Kidney (tissue), 14 donors: Measurements from ENCODE around the gene ARSG. TPM values are rescaled to one million over a fixed set of nuclear protein-coding genes. Genes with fewer than 3 reads are reported as not detected.

ENCODE experiments used
- DNase-seq, 5 donors: peaks; one replicate each; pipeline ENCODE4 v3.0.0-alpha.2; 2013 to 2020
- FAIRE-seq: peaks from 2 replicates; lab custom pipeline; 2012; peaks lifted over from hg19 to GRCh38; lab: Jason Lieb, UNC
- H3K27ac ChIP-seq, 2 donors: one replicate each; pipeline ENCODE4 v1.7.0; 2013; ENCODE audit warnings: low read depth in 2 of 2, low read length in 2 of 2, inconsistent platforms in 1 of 2
- H3K27me3 ChIP-seq: one replicate; pipeline ENCODE4 v1.7.1; 2013; ENCODE audit warnings: low read length, inconsistent platforms; ENCODE audit not compliant: control insufficient read depth, insufficient read depth
- H3K36me3 ChIP-seq, 3 donors: one replicate each; pipeline versions ENCODE4 v1.7.0 to v1.7.1; 2013; ENCODE audit warnings: low read length in 3 of 3, control low read depth in 1 of 3, inconsistent platforms in 1 of 3; ENCODE audit not compliant: insufficient read depth in 3 of 3, control insufficient read depth in 2 of 3
- H3K4me1 ChIP-seq, 3 donors: one replicate each; pipeline versions ENCODE4 v1.7.0 to v1.7.1; 2013; ENCODE audit warnings: low read length in 3 of 3, inconsistent platforms in 1 of 3, low read depth in 1 of 3; ENCODE audit not compliant: control insufficient read depth in 2 of 3, insufficient read depth in 2 of 3
- H3K4me3 ChIP-seq, 3 donors: one replicate each; pipeline versions ENCODE4 v1.7.0 to v1.8.1; 2013; ENCODE audit warnings: low read length in 3 of 3, control low read depth in 1 of 3, inconsistent platforms in 1 of 3
- H3K9ac ChIP-seq, 3 donors: one replicate each; pipeline versions ENCODE4 v1.7.0 to v1.7.1; 2013; ENCODE audit warnings: low read length in 3 of 3, control low read depth in 1 of 3, inconsistent platforms in 1 of 3
- H3K9me3 ChIP-seq, 3 donors: one replicate each; pipeline versions ENCODE4 v1.7.0 to v1.7.1; 2013; ENCODE audit warnings: low read length in 3 of 3, control low read depth in 1 of 3, inconsistent platforms in 1 of 3; ENCODE audit not compliant: control insufficient read depth in 2 of 3, insufficient read depth in 1 of 3
- intact Hi-C: fragments of 100-400 bp; cut with DNase I; formaldehyde crosslinking; loops from one replicate; pipeline ENCODE4 v1.11.1; 2022
- polyA plus RNA-seq: library from polyadenylated mRNA; stranded (reverse); fragments of 350-450 nt; fragmentation: Illumina TruSeq; extraction: RNeasy Lipid Tissue Mini Kit (QIAGEN cat#74804); gene quantifications from one replicate; pipeline ENCODE4 v1.2.3, GENCODE V29; 2014; ENCODE audit warnings: low read depth, low replicate concordance; ENCODE audit not compliant: insufficient read depth
- total RNA-seq: library from RNA; stranded (reverse); fragmentation: NEBNext Ultra II Directional; extraction: Animal tissue kit (Norgen Biotek cat#: 25700); gene quantifications from one replicate; pipeline ENCODE4 v1.2.1, GENCODE V29; 2021
- TF ChIP-seq, protein P1 (sequence below): IDR thresholded peaks from 3 replicates; pipeline ENCODE4 v1.5.1; 2012; ENCODE audit warnings: mild to moderate bottlenecking, moderate library complexity, borderline replicate concordance; ENCODE audit not compliant: insufficient read depth; ENCODE audit errors: extremely low read depth
- donor health status: control.
- donor health status: control.
- donor health status: control.
- donor health status: control.
- donor health status: control.
- donor health status: DM: yes; HTN: yes; CAD: no.
- donor health status: Normal renal cell carcinoma (clear cell type).

ARSG gene
- total and polyA plus RNA-seq, 2 donors from 2014 or later, result 5.0 to 12.6 TPM

DNA sequence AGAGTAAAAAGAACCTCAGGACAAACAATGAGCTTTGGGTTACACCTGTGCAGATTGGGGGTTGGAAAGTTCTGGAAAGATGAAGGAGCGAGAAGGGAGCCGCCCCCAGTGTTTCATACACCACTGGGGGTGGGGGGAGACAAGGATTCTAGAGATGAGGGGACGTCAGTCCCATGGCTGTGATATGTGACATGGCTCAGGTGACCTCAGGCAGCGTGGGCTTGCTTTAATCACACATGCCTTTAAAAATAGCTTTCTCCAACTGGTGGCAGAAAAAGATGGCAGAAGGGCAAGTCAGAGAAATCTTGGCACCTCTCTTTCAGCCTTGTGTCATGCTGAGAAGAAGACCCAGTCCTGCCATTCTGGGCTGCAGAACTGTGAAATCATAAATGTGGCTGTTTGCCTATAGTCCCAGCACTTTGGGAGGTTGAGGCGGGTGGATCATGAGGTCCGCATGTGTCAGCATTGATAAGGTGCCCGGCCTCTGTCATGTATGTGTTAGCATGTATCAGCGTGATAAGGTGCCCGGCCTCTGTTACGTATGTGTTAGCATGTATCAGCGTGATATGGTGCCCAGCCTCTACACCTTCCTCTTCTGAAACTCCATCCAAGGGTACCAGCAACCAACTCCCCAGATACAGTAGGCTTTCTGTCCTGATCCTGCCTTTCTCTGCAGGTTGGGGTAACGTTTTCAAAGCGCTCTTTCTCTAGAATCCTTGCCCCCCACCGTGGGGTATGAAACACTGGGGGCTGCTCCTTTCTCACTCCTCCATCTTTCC lies 141.0 kb downstream of the ARSG start:
- FAIRE-seq (no peak), DNase-seq (no peak)
- Histone ChIP-seq H3K27ac (no peak overlapping the region), H3K9ac (no peak overlapping the region), H3K27me3 (no peaks in the 10 kb centered on the region), H3K36me3 (peaks cover 0 to 66% (median 57%) of the 10 kb centered on the region in 3 donors), H3K9me3 (no peaks in the 10 kb centered on the region), H3K4me1 (peaks cover 0 to 2% (median 0%) of the 10 kb centered on the region in 3 donors), H3K4me3 (no peak overlapping the region)
- TF ChIP-seq, protein P1, sequence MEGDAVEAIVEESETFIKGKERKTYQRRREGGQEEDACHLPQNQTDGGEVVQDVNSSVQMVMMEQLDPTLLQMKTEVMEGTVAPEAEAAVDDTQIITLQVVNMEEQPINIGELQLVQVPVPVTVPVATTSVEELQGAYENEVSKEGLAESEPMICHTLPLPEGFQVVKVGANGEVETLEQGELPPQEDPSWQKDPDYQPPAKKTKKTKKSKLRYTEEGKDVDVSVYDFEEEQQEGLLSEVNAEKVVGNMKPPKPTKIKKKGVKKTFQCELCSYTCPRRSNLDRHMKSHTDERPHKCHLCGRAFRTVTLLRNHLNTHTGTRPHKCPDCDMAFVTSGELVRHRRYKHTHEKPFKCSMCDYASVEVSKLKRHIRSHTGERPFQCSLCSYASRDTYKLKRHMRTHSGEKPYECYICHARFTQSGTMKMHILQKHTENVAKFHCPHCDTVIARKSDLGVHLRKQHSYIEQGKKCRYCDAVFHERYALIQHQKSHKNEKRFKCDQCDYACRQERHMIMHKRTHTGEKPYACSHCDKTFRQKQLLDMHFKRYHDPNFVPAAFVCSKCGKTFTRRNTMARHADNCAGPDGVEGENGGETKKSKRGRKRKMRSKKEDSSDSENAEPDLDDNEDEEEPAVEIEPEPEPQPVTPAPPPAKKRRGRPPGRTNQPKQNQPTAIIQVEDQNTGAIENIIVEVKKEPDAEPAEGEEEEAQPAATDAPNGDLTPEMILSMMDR, result no peak
- intact Hi-C loops, result loop anchor here (10.0 kb wide), 1 partner anchor 167 kb away; no protein-coding TSS in a partner anchor

DNA sequence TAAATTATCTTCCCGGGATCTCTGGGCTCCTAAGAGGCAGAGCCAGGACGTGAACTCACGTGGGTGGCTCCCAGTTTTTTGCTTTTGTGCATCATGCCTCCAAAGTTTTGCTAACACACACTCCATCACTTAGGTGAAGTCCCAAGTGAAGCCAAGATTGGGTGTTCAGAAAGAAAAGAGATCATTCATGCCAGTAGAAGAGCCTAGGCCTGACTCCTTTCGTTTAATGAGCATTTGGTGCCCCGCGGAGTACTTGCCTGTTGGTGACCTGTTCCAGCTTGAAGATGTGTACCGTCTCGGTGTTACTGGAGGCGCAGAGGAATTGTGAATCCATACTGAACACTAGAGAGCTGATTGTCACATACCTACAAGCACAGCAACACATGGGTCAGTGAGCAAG lies 141.9 kb downstream of the ARSG start:
- Histone ChIP-seq H3K4me3 (no peak overlapping the region), H3K27ac (no peak overlapping the region), H3K9me3 (no peaks in the 10 kb centered on the region), H3K4me1 (peaks cover 0 to 4% (median 0%) of the 10 kb centered on the region in 3 donors), H3K36me3 (peaks cover 0 to 66% (median 54%) of the 10 kb centered on the region in 3 donors), H3K9ac (no peak overlapping the region), H3K27me3 (no peaks in the 10 kb centered on the region)
- intact Hi-C loops, result loop anchor here (10.0 kb wide), 1 partner anchor 168 kb away; no protein-coding TSS in a partner anchor
- no peak for FAIRE-seq
- TF ChIP-seq, protein P1, result no peak
- DNase-seq, result no peak

DNA sequence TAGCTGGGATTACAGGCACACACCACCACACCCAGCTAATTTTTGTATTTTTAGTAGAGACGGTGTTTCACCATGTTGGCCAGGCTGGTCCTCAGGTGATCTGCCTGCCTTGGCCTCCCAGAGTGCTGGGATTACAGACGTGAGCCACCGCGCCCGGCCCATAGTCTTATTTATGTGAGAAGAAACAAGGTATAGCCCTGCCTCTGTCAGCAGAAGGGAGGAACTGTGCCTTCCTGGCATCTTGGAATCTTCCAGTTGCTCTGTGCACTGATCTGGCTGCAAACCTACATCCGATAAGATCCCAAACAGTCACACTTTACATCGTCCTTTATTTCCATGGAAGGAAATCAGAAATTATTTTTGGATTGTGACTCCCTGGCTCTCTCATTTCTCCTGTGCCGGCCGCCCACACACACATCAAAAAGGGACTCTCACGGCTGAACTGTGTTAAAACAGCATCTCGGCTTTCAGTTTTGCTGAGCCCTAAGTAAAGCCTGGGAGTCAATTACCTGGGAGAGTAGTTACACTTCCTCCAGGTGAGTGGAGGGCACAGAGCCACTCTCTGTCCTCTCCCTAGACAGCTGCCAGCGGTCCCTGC lies 142.7 kb downstream of the ARSG start:
- intact Hi-C loops, result loop anchor here (10.0 kb wide), 1 partner anchor 169 kb away; no protein-coding TSS in a partner anchor
- DNase-seq (peak in 3 of 5 donors; percentile 24 to 62 (median 55)), FAIRE-seq (no peak)
- H3K4me3 ChIP-seq, result no peak overlapping the region
- no peak overlapping the region for H3K27ac ChIP-seq
- TF ChIP-seq, protein P1, result no peak
- H3K9ac ChIP-seq, result no peak overlapping the region
- H3K36me3 ChIP-seq, result peaks cover 0 to 58% (median 48%) of the 10 kb centered on the region in 3 donors
- H3K27me3 ChIP-seq, result no peaks in the 10 kb centered on the region
- H3K9me3 ChIP-seq, result no peaks in the 10 kb centered on the region
- peaks cover 0 to 4% (median 0%) of the 10 kb centered on the region in 3 donors for H3K4me1 ChIP-seq
